ENCODE results near the gene GPR148. TPM values are rescaled to one million over a fixed set of nuclear protein-coding genes. Genes with fewer than 3 reads are reported as not detected.
"Not testable (repeated sequence)": the region's sequence is repeated elsewhere in the genome, so short reads cannot be mapped to it uniquely, and the experiment has no call there.

GPR148 gene
- total RNA-seq, 1 donor from 2014 or later = not detected

GRCh38 chr2:130729322-130730299 lies 741 bp downstream of the GPR148 start:
- no peak overlapping the region for H2AFZ ChIP-seq (ENCODE audit: low read depth, low read length)
- no peaks in the 10 kb centered on the region for H3K9me3 ChIP-seq (ENCODE audit: insufficient read depth, low read depth, low read length)
- H3K79me2 ChIP-seq (ENCODE audit: insufficient read depth, low read length) = no peaks in the 10 kb centered on the region
- no peak overlapping the region for H3K27ac ChIP-seq (ENCODE audit: low read depth, low read length)
- FAIRE-seq = no peak
- no peak overlapping the region for H3K4me3 Mint-ChIP-seq (ENCODE audit: unreplicated experiment)
- no peak overlapping the region for H3K27ac Mint-ChIP-seq (ENCODE audit: unreplicated experiment)
- H3K4me3 ChIP-seq (ENCODE audit: insufficient read depth, low read depth, low read length) = no peak overlapping the region
- no peaks in the 10 kb centered on the region for H3K36me3 ChIP-seq (ENCODE audit: insufficient read depth, low read length)
- no peaks in the 10 kb centered on the region for H4K20me1 ChIP-seq (ENCODE audit: insufficient read depth, low read length)
- no peaks in the 10 kb centered on the region for H3K36me3 Mint-ChIP-seq (ENCODE audit: low read depth, unreplicated experiment)
- no peaks in the 10 kb centered on the region for H3K27me3 ChIP-seq (ENCODE audit: insufficient read depth, low read length)
- H3K27me3 Mint-ChIP-seq (ENCODE audit: low read depth, unreplicated experiment) = peaks cover 13% of the 10 kb centered on the region
- DNase-seq (ENCODE audit: low read depth) = no peak
- no peaks in the 10 kb centered on the region for H3K4me1 Mint-ChIP-seq (ENCODE audit: low read depth, unreplicated experiment)
- no peak overlapping the region for H3K9ac ChIP-seq (ENCODE audit: low read length)
- H3K4me2 ChIP-seq (ENCODE audit: low read length) = no peak overlapping the region
- peaks cover 6% of the 10 kb centered on the region for H3K4me1 ChIP-seq (ENCODE audit: insufficient read depth, low read length)
- H3K9me3 Mint-ChIP-seq (ENCODE audit: unreplicated experiment) = peaks cover 1% of the 10 kb centered on the region
- TF ChIP-seq CTCF (IDR thresholded peaks at IDR 0.05; ENCODE audit: insufficient read depth, low read depth, low read length) = no peak
- no peak for TF ChIP-seq EZH2 (IDR thresholded peaks at IDR 0.05; ENCODE audit: insufficient read depth, low read length)

GRCh38 chr2:130732257-130732656 lies 3.4 kb downstream of the GPR148 start:
- H3K9me3 ChIP-seq (ENCODE audit: insufficient read depth, low read depth, low read length) = not testable (repeated sequence)

GRCh38 chr2:130735200-130735599 lies 6.3 kb downstream of the GPR148 start:
- no peak overlapping the region for H3K4me3 Mint-ChIP-seq (ENCODE audit: unreplicated experiment)
- no peaks in the 10 kb centered on the region for H3K4me1 Mint-ChIP-seq (ENCODE audit: low read depth, unreplicated experiment)
- no peak overlapping the region for H3K4me3 ChIP-seq (ENCODE audit: insufficient read depth, low read depth, low read length)
- no peaks in the 10 kb centered on the region for H3K27me3 ChIP-seq (ENCODE audit: insufficient read depth, low read length)
- DNase-seq (ENCODE audit: low read depth) (no peak), FAIRE-seq (no peak)
- no peaks in the 10 kb centered on the region for H3K9me3 ChIP-seq (ENCODE audit: insufficient read depth, low read depth, low read length)
- TF ChIP-seq EZH2 (IDR thresholded peaks at IDR 0.05; ENCODE audit: insufficient read depth, low read length) (no peak), CTCF (IDR thresholded peaks at IDR 0.05; ENCODE audit: insufficient read depth, low read depth, low read length) (no peak)
- no peak overlapping the region for H3K27ac ChIP-seq (ENCODE audit: low read depth, low read length)
- H3K36me3 ChIP-seq (ENCODE audit: insufficient read depth, low read length) = no peaks in the 10 kb centered on the region
- H3K9me3 Mint-ChIP-seq (ENCODE audit: unreplicated experiment) = peaks cover 1% of the 10 kb centered on the region
- peaks cover 11% of the 10 kb centered on the region for H3K27me3 Mint-ChIP-seq (ENCODE audit: low read depth, unreplicated experiment)
- no peak overlapping the region for H3K9ac ChIP-seq (ENCODE audit: low read length)
- no peak overlapping the region for H3K27ac Mint-ChIP-seq (ENCODE audit: unreplicated experiment)
- H3K79me2 ChIP-seq (ENCODE audit: insufficient read depth, low read length) = no peaks in the 10 kb centered on the region
- no peaks in the 10 kb centered on the region for H3K36me3 Mint-ChIP-seq (ENCODE audit: low read depth, unreplicated experiment)
- H2AFZ ChIP-seq (ENCODE audit: low read depth, low read length) = no peak overlapping the region
- H4K20me1 ChIP-seq (ENCODE audit: insufficient read depth, low read length) = no peaks in the 10 kb centered on the region
- H3K4me2 ChIP-seq (ENCODE audit: low read length) = no peak overlapping the region
- no peaks in the 10 kb centered on the region for H3K4me1 ChIP-seq (ENCODE audit: insufficient read depth, low read length)

More at GRCh38 chr2:130732257-130732656, 3.4 kb downstream of the GPR148 start:
- peaks cover 17% of the 10 kb centered on the region for H3K27me3 Mint-ChIP-seq (ENCODE audit: low read depth, unreplicated experiment)
- not testable (repeated sequence) for H3K79me2 ChIP-seq (ENCODE audit: insufficient read depth, low read length); FAIRE-seq; H3K36me3 ChIP-seq (ENCODE audit: insufficient read depth, low read length); H2AFZ ChIP-seq (ENCODE audit: low read depth, low read length); H3K4me3 ChIP-seq (ENCODE audit: insufficient read depth, low read depth, low read length); DNase-seq (ENCODE audit: low read depth); H3K4me3 Mint-ChIP-seq (ENCODE audit: unreplicated experiment); H3K36me3 Mint-ChIP-seq (ENCODE audit: low read depth, unreplicated experiment); H3K9me3 Mint-ChIP-seq (ENCODE audit: unreplicated experiment); H3K4me1 ChIP-seq (ENCODE audit: insufficient read depth, low read length); H3K27ac Mint-ChIP-seq (ENCODE audit: unreplicated experiment); H3K27me3 ChIP-seq (ENCODE audit: insufficient read depth, low read length); H3K4me1 Mint-ChIP-seq (ENCODE audit: low read depth, unreplicated experiment); H3K4me2 ChIP-seq (ENCODE audit: low read length); H4K20me1 ChIP-seq (ENCODE audit: insufficient read depth, low read length); H3K9ac ChIP-seq (ENCODE audit: low read length); H3K27ac ChIP-seq (ENCODE audit: low read depth, low read length)

Measured in astrocyte (in vitro differentiated cells and primary cell).